Stomach (tissue), 9 donors: Measurements from ENCODE around the gene H2BK1. TPM values are rescaled to one million over a fixed set of nuclear protein-coding genes. Genes with fewer than 3 reads are reported as not detected.

ENCODE experiments used
- DNase-seq, 2 donors: peaks; one replicate each; pipeline versions ENCODE4 v3.0.0 to v3.0.0-alpha.2; 2013 to 2019
- H3K27ac ChIP-seq, 5 donors: fragments of 200-600 bp in 4 of 5; sonication (generic) in 4 of 5; one replicate each; pipeline ENCODE4 v1.5.1; 2013 to 2019; ENCODE audit warnings: mild to moderate bottlenecking in 1 of 5, moderate library complexity in 1 of 5
- H3K27me3 ChIP-seq, 3 donors: fragments of 200-600 bp; sonication (generic); one replicate each; pipeline ENCODE4 v1.5.1; 2017 to 2019; ENCODE audit warnings: mixed run types in 1 of 3
- H3K36me3 ChIP-seq, 4 donors: fragments of 200-600 bp; sonication (generic); 1 replicate in 3 of 4; 2 replicates in 1 of 4; pipeline ENCODE4 v1.5.1; 2016 to 2019
- H3K4me1 ChIP-seq, 4 donors: fragments of 200-600 bp; sonication (generic); one replicate each; pipeline ENCODE4 v1.5.1; 2016 to 2019
- H3K4me3 ChIP-seq, 4 donors: fragments of 200-600 bp; sonication (generic) in 3 of 4; one replicate each; pipeline ENCODE4 v1.5.1; 2016 to 2019; ENCODE audit warnings: mild to moderate bottlenecking in 1 of 4
- H3K9me3 ChIP-seq, 4 donors: fragments of 200-600 bp; sonication (generic); one replicate each; pipeline ENCODE4 v1.5.1; 2016 to 2019
- EP300 ChIP-seq: sonication (generic); formaldehyde crosslinking; IDR thresholded peaks from one replicate; pipeline ENCODE4 v1.6.1; 2017; ENCODE audit warnings: antibody characterized with exemption
- POLR2A ChIP-seq, 4 donors: fragments of 450-650 bp; IDR thresholded peaks; one replicate each; pipeline ENCODE4 v1.6.1; 2016; ENCODE audit warnings: antibody characterized with exemption in 4 of 4, control low read depth in 2 of 4, mild to moderate bottlenecking in 1 of 4, moderate library complexity in 1 of 4
- POLR2AphosphoS5 ChIP-seq, 3 donors: sonication (generic); formaldehyde crosslinking; IDR thresholded peaks; one replicate each; pipeline ENCODE4 v1.6.1; 2016; ENCODE audit warnings: antibody characterized with exemption in 3 of 3
- WGBS, 5 donors: extraction: QIAGEN DNeasy Blood & Tissue Kit in 3 of 5; methylation state at CpG; one replicate each; pipeline versions ENCODE4 v1.1.5 to v1.1.7; 2013 to 2018; 5-methylcytosine and 5-hydroxymethylcytosine counted together
- intact Hi-C: fragments of 100-400 bp; cut with DNase I; formaldehyde crosslinking; loops from one replicate; pipeline ENCODE4 v1.15.1; 2023; ENCODE audit warnings: low total_unique reads
- polyA plus RNA-seq, 3 donors: library from polyadenylated mRNA; stranded (reverse); fragments of 200-250 nt; gene quantifications; one replicate each; pipeline ENCODE4 v1.2.3, GENCODE V29; 2013
- total RNA-seq, 5 donors: library from RNA; depleted of rRNA; stranded (reverse); fragments of >200 nt; gene quantifications; one replicate each; pipeline versions ENCODE4 v1.1.0 to v1.2.3, GENCODE V29; 2014 to 2016
- TF ChIP-seq, protein P1 (sequence below), 7 experiments: fragments of 450-650 bp in 4 of 7; fragments of 200-600 bp in 3 of 7; sonication (generic) in 3 of 7; IDR thresholded peaks; one replicate each; pipeline ENCODE4 v1.5.1; 2016 to 2019; ENCODE audit warnings: antibody characterized with exemption in 7 of 7, control low read depth in 2 of 7, mild to moderate bottlenecking in 1 of 7
- donor health status: healthy with polysubstance abuse.
- donor health status: Bipolar disorder and iron deficiency.
- donor health status: healthy.

H2BK1 gene
- total and polyA plus RNA-seq, 8 donors: not detected

DNA sequence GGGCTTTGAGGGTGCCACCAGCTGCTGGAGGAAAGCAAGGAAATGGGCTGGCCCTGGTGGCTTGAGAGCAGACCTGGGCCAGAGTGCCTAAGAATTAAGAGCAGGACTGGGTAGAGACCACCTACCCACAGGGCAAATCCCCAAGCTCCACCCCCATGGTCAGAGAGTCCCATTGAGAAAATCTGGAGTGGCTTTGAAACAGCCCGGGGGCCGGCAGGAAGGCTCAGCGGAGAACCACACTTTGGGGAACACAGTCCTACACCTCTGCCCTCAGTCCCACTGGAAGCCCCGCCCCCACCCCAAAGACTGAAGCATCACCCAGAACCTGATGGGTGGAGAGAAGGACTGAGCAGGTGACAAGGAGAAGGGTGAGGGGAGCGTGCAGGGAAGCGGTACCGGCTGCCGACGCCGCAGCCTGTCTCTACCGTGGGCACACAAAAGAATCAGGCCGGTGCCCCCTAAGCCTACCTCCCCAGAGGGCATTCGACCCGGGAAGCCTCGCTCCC lies 34.6 kb upstream of the H2BK1 start:
- WGBS, 5 donors: 6 to 24% (median 19%) methylated on average over 5 to 15 of the region's 15 CpGs
- Histone ChIP-seq H3K36me3 (peaks cover 0 to 28% (median 25%) of the 10 kb centered on the region in 4 donors), H3K4me1 (peaks cover 52 to 79% (median 69%) of the 10 kb centered on the region in 4 donors), H3K27me3 (peaks cover 0 to 38% (median 21%) of the 10 kb centered on the region in 3 donors), H3K9me3 (no peaks in the 10 kb centered on the region), H3K4me3 (peak overlapping the region; percentile 41 to 53 (median 46)), H3K27ac (peak overlapping the region in 2 of 5 donors; percentile 20 to 93)
- intact Hi-C loops: loop anchor here (10.0 kb wide), 1 partner anchor 60 kb away; no protein-coding TSS in a partner anchor
- DNase-seq: no peak
- TF ChIP-seq EP300: no peak
- TF ChIP-seq POLR2AphosphoS5 (IDR thresholded peaks at IDR 0.05): no peak
- TF ChIP-seq POLR2A (IDR thresholded peaks at IDR 0.05): no peak
- TF ChIP-seq, protein P1, sequence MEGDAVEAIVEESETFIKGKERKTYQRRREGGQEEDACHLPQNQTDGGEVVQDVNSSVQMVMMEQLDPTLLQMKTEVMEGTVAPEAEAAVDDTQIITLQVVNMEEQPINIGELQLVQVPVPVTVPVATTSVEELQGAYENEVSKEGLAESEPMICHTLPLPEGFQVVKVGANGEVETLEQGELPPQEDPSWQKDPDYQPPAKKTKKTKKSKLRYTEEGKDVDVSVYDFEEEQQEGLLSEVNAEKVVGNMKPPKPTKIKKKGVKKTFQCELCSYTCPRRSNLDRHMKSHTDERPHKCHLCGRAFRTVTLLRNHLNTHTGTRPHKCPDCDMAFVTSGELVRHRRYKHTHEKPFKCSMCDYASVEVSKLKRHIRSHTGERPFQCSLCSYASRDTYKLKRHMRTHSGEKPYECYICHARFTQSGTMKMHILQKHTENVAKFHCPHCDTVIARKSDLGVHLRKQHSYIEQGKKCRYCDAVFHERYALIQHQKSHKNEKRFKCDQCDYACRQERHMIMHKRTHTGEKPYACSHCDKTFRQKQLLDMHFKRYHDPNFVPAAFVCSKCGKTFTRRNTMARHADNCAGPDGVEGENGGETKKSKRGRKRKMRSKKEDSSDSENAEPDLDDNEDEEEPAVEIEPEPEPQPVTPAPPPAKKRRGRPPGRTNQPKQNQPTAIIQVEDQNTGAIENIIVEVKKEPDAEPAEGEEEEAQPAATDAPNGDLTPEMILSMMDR (IDR thresholded peaks at IDR 0.05): no peak

DNA sequence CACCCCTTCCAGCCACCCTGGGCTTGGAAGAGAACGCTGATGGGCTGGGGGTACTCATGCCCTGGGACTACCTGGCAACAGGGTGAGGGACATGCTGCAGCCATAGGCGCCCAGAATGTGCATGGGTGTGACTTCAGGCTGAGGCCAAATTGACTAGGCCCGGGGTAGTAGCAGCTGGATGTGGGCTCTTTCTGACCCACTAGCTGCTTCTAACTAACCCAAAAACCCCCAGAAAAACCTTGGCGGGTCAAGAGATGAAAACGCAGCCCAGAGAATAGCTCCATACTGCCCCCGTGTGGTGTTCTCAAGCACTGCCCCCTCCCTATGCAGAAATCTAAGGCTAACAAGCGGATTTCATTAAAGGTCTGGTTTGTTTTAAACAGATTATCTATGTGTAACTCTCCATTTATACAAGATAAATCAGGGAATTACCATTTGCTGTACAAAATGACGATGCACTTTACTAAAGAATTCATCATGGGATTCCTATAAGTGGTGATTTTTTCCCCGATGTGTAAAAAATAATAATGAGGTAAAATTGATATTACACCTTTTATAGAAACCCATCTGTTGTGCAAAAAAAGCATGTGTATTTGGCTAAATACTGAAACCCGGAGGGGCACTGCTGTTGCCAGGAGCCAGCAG lies 34.0 kb upstream of the H2BK1 start:
- peak; percentile 55 to 84 for DNase-seq
- H3K27ac ChIP-seq: peak overlapping the region in 2 of 5 donors; percentile 8 to 41
- WGBS, 5 donors: 19 to 32% (median 23%) methylated on average over 10 of the region's 10 CpGs
- peaks cover 46 to 74% (median 64%) of the 10 kb centered on the region in 4 donors for H3K4me1 ChIP-seq
- peaks cover 0 to 34% (median 31%) of the 10 kb centered on the region in 4 donors for H3K36me3 ChIP-seq
- H3K27me3 ChIP-seq: peaks cover 0 to 38% (median 21%) of the 10 kb centered on the region in 3 donors
- no peak for TF ChIP-seq POLR2A (IDR thresholded peaks at IDR 0.05)
- TF ChIP-seq, protein P1 (IDR thresholded peaks at IDR 0.05): peak in 5 of 7 experiments; percentile 43 to 93 (median 87)
- H3K4me3 ChIP-seq: peak overlapping the region in 1 of 4 donors; percentile 46
- H3K9me3 ChIP-seq: no peaks in the 10 kb centered on the region
- intact Hi-C loops: loop anchor here (10.0 kb wide), 1 partner anchor 60 kb away; no protein-coding TSS in a partner anchor

GRCh38 chr7:151243408-151244195 lies 33.3 kb upstream of the H2BK1 start:
- peaks cover 40 to 68% (median 58%) of the 10 kb centered on the region in 4 donors for H3K4me1 ChIP-seq
- no peak for TF ChIP-seq POLR2AphosphoS5 (IDR thresholded peaks at IDR 0.05)
- no peak for TF ChIP-seq POLR2A (IDR thresholded peaks at IDR 0.05)
- no peak for TF ChIP-seq EP300
- TF ChIP-seq, protein P1 (IDR thresholded peaks at IDR 0.05): no peak
- peak overlapping the region in 2 of 5 donors; percentile 14 to 41 for H3K27ac ChIP-seq
- intact Hi-C loops: loop anchor here (10.0 kb wide), 1 partner anchor 61 kb away; no protein-coding TSS in a partner anchor
- H3K9me3 ChIP-seq: no peaks in the 10 kb centered on the region
- H3K4me3 ChIP-seq: peak overlapping the region in 3 of 4 donors; percentile 16 to 42 (median 30)
- H3K36me3 ChIP-seq: peaks cover 3 to 41% (median 38%) of the 10 kb centered on the region in 4 donors
- WGBS, 5 donors: 34 to 61% (median 46%) methylated on average over 17 of the region's 17 CpGs
- DNase-seq: no peak
- peaks cover 0 to 38% (median 21%) of the 10 kb centered on the region in 3 donors for H3K27me3 ChIP-seq

GRCh38 chr7:151243045-151243349 lies 32.7 kb upstream of the H2BK1 start:
- Histone ChIP-seq H3K9me3 (no peaks in the 10 kb centered on the region), H3K27me3 (peaks cover 0 to 35% (median 19%) of the 10 kb centered on the region in 3 donors), H3K36me3 (peaks cover 9 to 47% (median 44%) of the 10 kb centered on the region in 4 donors), H3K4me3 (peak overlapping the region in 1 of 4 donors; percentile 42), H3K4me1 (peaks cover 37 to 63% (median 54%) of the 10 kb centered on the region in 4 donors), H3K27ac (peak overlapping the region in 2 of 5 donors; percentile 14 to 41)
- DNase-seq: no peak
- no peak for TF ChIP-seq POLR2AphosphoS5 (IDR thresholded peaks at IDR 0.05)
- TF ChIP-seq, protein P1 (IDR thresholded peaks at IDR 0.05): no peak
- no peak for TF ChIP-seq EP300
- TF ChIP-seq POLR2A (IDR thresholded peaks at IDR 0.05): no peak
- whole genome bisulfite sequencing, 5 donors: 45 to 55% (median 52%) methylated on average over 2 of the region's 2 CpGs
- intact Hi-C loops: loop anchor here (10.0 kb wide), 1 partner anchor 62 kb away; no protein-coding TSS in a partner anchor
